Activated T-cell treated with anti-CD3 and anti-CD28 coated beads for 1 hour (primary cell): ENCODE results near the gene C20orf202.
"Not testable (repeated sequence)": the region's sequence is repeated elsewhere in the genome, so short reads cannot be mapped to it uniquely, and the experiment has no call there.

Source experiments
- DNase-seq: peaks from one replicate; pipeline ENCODE4 v3.0.0-alpha.2; 2020; ENCODE audit warnings: low read depth

C20orf202 gene

DNA sequence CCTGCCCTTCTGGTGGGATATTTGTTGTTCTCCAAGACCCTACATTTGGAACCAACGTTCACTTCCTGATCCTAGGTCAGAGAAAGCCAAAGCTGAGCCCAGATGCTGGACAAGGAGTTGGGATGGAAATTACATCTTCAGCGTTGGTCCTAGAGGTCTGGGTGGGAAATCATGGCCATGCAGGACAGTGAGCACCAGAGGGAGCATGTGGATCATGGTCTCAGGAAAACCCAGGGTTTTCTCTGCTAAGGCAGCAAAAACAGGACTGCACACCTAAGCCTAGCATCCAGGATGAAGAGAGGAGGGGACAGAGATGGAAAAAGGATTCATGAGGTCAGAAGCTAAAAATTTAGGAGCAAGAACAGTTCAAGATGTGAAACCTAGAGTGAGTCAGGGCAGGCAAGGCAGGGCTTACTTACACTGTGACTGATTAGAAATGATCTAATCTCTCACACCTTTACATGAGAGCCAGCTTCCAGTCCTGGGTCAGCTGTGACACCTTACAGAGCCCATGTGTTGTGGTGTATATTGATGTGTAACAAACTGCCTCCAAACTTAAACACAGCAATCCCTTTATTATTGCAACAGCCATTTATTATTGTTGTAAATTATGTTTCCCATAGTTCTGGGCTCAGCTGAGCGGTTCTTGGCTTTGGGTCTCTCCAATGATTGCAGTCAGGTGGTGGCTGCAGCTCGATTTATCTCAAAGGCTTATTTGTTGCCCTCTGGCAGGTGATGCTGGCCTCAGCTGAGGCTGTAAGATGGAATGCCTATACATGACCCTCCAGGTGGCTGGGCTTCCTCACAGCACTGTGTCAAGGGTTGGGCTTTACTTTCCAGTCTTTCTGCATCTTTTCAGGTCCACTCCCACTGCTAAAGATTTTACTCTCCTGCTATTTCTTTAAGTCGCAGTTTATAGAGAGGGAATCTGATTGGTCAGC, 6.5 kb downstream of the C20orf202 start:
- DNase-seq, result no peak

DNA sequence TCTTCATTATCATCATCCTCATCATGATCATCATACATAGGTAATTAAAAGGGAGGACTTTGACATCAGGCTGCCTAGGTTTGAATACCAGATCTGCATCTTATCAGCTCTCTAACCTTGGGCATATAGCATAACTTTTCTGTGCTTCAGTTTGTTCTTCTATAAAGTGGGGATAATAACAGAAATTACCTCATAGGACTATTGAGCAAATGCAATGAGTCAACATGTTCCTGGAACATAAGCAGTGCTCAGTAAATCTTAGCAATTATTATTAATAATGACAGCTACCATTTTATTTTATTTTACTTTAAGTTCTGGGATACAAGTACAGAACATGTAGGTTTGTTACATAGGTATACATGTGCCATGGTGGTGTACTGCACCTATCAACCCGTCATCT, 7.2 kb downstream of the C20orf202 start:
- DNase-seq, result no peak

DNA sequence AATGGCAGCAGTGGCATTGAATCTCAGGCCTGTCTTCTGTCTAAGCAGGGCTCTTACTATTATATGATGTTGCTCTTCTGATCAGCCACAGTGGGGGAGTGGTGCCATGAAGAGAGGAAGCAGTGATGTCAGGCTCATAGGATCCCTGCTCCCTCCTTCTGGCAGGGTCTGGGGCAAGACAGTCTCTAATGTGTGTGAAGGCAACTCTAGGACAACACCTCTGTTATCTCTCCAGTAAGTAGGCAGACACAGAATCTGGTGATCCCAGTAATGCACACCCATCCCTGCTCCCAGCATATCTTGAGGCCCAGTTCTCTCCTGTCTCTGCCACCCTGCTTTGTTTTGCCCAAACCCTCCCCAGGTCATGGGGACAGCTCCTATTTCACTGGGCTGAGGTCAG, 8.8 kb downstream of the C20orf202 start:
- DNase-seq, result no peak

DNA sequence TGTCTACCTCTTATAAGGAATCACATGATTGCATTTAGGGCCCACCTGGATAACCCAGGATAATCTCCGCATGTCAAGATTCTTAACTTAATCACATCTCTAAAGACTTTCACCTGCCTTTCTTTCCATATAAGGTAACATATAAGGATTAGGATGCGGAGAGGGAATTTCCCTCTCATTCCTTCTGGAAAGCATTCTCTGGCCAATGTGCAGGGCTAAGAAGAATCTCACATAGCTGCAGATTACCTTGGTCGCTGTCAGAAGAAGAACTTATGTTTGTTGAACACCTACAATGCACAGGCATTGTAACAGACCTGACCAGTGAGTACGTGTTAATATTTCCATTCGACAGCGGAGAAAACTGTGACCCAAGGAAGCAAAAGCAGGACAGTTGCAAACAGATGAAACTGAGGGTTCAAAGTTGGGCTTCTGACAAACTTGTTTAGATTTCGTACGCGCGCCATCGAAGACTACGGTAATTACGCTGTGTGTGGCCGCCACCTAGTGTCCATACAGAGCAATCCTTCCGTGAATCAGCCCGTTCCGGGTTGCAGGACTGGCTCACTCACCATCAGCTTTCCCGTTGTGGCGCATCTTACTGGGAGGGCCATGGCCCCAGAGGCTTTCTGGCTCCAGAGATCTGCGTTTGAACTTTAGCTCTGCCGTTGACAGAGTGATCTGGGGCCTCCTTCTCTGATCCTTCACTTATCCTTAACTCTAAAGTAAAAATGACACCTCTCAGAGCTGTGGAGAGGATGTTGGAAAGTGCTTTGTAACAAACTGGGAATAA, 9.5 kb downstream of the C20orf202 start:
- peak; percentile 61 for DNase-seq

- no peak for DNase-seq
Observed at GRCh38 chr20:1214838-1215261, 11.6 kb downstream of the C20orf202 start.

GRCh38 chr20:1215386-1216170, 12.3 kb downstream of the C20orf202 start:
- DNase-seq, result no peak

- not testable (repeated sequence) for DNase-seq
Observed at GRCh38 chr20:1216527-1217427, 13.5 kb downstream of the C20orf202 start.

GRCh38 chr20:1222750-1223149, 19.5 kb downstream of the C20orf202 start:
- not testable (repeated sequence) for DNase-seq

GRCh38 chr20:1224205-1224890, 21.1 kb downstream of the C20orf202 start:
- no peak for DNase-seq

DNA sequence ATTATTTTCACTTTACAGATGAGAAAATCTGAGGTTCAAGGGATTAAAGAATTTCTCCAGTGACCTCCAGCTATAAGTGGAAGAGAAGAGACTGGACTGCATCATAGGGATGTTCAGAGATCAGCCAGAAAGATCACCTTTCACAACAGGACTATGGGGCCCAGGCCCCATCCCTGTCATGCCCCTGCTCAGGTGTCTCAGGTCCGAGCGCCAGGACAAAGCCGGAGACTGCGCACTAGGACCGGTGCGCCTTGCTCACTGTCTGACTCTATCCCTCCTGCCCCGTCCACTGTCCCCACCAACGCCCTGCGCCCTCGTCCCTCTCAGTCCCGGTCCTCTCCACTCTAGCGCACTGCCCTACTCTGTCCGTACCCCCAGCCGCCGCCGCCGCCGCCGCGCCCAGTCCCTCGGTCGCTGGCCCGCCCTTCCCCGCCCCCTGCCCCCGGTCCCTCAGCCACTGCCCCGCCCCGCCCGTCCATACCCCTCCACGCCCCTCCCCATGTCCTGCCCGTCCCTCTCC, 22.1 kb downstream of the C20orf202 start:
- no peak for DNase-seq

- DNase-seq, result peak; percentile 80
Observed at GRCh38 chr20:1225783-1226654, 22.8 kb downstream of the C20orf202 start, which contains the start of gene RAD21L1. Gene RAD21L1, plus strand, starts transcription at chr20:1226044. Its CDS starts 2,410 bp downstream, at chr20:1228454.

- DNase-seq, result no peak
Observed at GRCh38 chr20:1229541-1229940, 26.3 kb downstream of the C20orf202 start.

DNA sequence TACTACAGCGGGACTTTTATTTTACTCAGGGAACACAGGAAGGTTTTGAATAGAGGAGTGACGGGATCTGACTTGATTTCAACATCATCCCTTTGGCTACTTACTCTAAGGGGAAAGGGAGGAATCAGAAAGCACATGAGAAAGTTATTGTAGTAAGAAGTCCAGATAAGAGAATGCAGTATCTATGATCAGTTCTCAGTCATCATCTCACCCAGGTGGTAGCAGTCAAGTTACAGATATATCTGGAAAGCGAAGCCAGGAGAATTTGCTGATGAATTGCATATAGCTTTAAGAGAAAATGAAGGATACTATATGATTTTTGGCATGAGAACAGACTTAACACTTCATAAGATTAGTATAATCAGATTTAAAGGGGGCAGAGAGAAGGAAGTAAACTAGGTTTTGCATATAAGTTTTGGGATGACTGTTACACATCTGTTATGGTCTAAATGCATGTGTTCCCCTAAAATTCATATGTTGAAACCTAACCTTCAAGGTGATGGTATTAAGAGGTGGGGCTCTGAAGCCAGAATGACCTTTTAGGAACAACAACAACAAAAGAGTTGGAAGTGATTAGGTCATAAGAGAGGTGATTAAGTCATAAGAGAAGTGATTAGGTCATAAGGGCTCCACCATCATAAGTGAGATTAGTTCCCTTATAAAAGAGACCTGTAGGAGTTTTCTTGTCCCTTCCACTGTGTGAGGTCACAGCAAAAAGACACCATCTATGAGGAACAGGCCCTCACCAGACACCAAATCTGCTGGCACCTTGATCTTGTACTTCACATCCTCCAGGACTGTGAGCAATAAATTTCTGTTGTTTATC, 29.2 kb downstream of the C20orf202 start:
- DNase-seq, result no peak

GRCh38 chr20:1240549-1240948, 37.3 kb downstream of the C20orf202 start:
- DNase-seq, result no peak

DNA sequence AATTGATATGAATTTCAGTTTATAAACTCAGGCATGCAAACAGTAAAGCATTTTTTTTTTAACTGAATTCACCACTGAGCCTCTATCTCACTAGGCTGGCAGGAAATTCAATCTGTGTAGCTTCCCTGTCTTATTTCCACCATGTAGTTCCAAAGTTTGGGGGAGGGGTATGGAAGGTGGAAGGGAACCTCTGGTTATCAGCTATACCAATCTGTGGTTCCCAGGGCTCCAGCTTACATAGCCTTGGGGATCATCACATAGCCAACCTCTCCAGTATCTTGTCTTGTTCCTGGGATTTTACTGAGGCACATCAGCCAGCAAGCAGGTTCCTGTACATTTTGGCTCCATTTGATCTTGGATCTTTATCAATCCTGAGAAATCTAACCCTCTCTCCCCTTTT, 38.2 kb downstream of the C20orf202 start:
- no peak for DNase-seq

DNA sequence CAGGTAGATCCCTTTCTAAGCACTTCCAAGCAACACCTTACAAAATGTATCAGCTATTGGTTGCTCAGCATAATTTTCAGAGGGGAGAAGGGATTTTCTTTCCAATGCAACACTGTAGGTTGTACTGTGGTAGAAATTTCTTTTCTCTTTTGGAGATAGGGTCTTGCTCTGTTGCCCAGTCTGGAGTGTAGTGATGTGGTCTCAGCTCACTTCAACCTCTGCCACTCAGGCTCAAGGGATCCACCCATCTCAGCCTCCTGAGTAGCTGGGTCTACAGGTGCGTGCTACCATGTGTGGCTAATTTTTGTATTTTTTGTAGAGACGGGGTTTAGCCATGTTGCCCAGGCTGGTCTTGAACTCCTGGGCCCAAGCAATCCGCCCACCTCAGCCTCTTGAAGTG, 38.8 kb downstream of the C20orf202 start:
- DNase-seq, result no peak

GRCh38 chr20:1242530-1242929, 39.3 kb downstream of the C20orf202 start:
- DNase-seq, result no peak

- DNase-seq, result no peak
Observed at GRCh38 chr20:1245578-1245977, 42.3 kb downstream of the C20orf202 start.
